Measurements from ENCODE around the gene WWTR1.

GRCh38 chr3:149519912-149520311 lies 137.9 kb downstream of the WWTR1 start:
- TF ChIP-seq CTCF (conservative IDR thresholded peaks at IDR 0.05) (no peak), EZH2 (IDR thresholded peaks at IDR 0.05; ENCODE audit: low read depth) (no peak)
